Measurements from ENCODE around the gene ABLIM2. TPM values are rescaled to one million over a fixed set of nuclear protein-coding genes. Genes with fewer than 3 reads are reported as not detected.

The ABLIM2 gene
- total and polyA plus RNA-seq, 2 donors (not counting 1 experiment from before 2014, with no cell fraction given) = 3.3 to 79.0 TPM

DNA sequence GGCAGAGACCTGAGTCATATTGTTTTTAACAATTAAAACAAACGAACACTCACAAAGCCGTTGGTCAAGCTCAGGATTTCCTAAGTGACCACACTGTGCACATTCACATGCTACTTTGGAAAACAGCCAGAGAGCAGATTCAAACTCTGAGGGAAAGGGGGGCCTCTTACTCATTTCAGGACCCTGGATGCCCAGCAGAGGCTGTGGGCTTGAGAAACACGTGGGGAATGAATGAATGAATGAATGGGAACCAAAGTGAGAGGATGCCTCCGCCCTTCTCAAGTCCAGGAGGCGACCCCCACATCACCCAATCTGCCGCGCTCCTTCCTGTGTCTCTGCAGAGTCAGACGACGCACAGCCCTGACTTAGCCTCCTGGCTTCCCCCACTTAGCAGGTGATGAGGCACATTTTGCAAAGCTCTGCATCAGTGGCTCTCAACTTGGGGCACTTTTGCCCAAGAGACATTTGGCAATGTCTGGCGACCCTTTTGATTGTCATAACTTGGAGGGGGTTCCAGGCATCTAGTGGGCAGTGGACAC, 76.0 kb downstream of the ABLIM2 start:
- H3K9ac ChIP-seq (ENCODE audit: low read length) = no peak overlapping the region

DNA sequence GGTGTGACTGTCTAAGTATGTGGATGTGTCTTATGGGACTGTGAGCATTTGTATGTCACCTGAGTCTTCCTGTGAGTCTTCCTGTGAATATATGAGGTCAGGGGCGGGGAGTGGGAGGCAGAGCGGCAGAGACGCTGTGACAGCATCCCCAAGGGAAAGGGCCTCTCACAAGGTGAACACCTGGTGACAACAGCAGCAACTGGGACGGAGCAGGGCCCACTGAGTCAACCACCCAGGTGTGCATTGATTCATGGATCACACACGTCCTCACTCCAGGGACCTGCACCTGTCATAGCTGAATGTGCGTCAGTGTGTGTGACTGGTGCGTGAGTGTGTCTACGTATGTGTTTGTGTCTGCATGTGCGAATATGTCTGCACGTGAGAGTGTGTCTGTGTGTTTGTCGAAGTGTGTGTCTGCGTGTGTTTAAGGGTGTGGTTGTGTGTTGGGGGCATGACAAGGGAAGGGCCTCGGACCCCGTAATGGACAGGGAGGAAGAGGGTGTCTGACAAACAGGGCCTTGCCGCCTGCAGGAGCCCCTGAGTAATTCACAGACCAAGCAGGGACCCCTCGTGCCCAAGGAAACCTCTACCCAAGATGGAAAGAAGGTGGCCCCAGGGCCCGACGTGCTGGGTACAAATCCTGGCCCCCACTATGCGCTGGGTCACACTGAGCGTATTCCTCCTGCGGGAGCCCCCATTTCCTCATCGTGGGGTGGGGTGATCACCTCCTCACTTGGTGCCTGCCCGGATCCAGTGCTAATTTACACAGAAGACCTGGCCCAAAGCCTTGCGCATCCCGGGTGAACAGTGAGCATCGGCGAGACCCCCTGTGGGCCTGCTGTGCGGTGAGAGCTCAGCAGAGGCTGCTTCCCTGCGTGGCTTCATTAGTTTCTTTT, 76.7 kb downstream of the ABLIM2 start:
- no peak for ATAC-seq (ENCODE audit: low read depth)
- ChIA-PET POLR2A (no interaction called here), CTCF (no interaction called here)
- 86% methylated on average over 28 of the region's 29 CpGs for WGBS (ENCODE audit: insufficient coverage)
- Mint-ChIP-seq H3K27me3 (peaks cover 6% of the 10 kb centered on the region), H3K27ac (no peak overlapping the region), H3K4me3 (no peak overlapping the region), H3K9me3 (ENCODE audit: insufficient read depth) (no peaks in the 10 kb centered on the region), H3K4me1 (no peaks in the 10 kb centered on the region)
- Histone ChIP-seq H3K27ac (ENCODE audit: low read length in 2 of 2) (no peak overlapping the region), H3K36me3 (replicated peaks in 1 of 2; ENCODE audit: control extremely low read depth in 1 of 2, control insufficient read depth in 1 of 2, extremely low read depth in 1 of 2, insufficient read depth in 2 of 2, low read length in 1 of 2) (no peaks in the 10 kb centered on the region), H3K9me3 (ENCODE audit: control extremely low read depth in 1 of 3, control insufficient read depth in 2 of 3, insufficient read depth in 1 of 3, low read length in 2 of 3) (no peaks in the 10 kb centered on the region), H3K4me2 (replicated peaks; ENCODE audit: low read depth, low read length, poor library complexity, severe bottlenecking) (no peak overlapping the region), H4K20me1 (ENCODE audit: control insufficient read depth, insufficient read depth, low read length, poor library complexity, severe bottlenecking) (no peaks in the 10 kb centered on the region), H3K4me1 (ENCODE audit: control insufficient read depth in 2 of 2, insufficient read depth in 2 of 2, low read length in 2 of 2) (no peaks in the 10 kb centered on the region), H2AFZ (ENCODE audit: insufficient read depth, low read depth, low read length, poor library complexity, severe bottlenecking) (no peak overlapping the region), H3K4me3 (ENCODE audit: control extremely low read depth in 1 of 5, extremely low read depth in 1 of 5, insufficient read depth in 1 of 5, low read depth in 2 of 5, low read length in 4 of 5) (no peak overlapping the region), H3K27me3 (replicated peaks in 1 of 4; ENCODE audit: control extremely low read depth in 1 of 4, control insufficient read depth in 3 of 4, insufficient read depth in 4 of 4, low read length in 3 of 4) (no peaks in the 10 kb centered on the region), H3K79me2 (ENCODE audit: control insufficient read depth, insufficient read depth, low read length) (no peaks in the 10 kb centered on the region), H3K9ac (ENCODE audit: low read length) (no peak overlapping the region)
- DNase-seq = no peak
- no peak for TF ChIP-seq EZH2 (IDR thresholded peaks at IDR 0.05; ENCODE audit: borderline replicate concordance, insufficient read depth, low read depth, low read length, poor library complexity, severe bottlenecking)
- TF ChIP-seq, protein P1, sequence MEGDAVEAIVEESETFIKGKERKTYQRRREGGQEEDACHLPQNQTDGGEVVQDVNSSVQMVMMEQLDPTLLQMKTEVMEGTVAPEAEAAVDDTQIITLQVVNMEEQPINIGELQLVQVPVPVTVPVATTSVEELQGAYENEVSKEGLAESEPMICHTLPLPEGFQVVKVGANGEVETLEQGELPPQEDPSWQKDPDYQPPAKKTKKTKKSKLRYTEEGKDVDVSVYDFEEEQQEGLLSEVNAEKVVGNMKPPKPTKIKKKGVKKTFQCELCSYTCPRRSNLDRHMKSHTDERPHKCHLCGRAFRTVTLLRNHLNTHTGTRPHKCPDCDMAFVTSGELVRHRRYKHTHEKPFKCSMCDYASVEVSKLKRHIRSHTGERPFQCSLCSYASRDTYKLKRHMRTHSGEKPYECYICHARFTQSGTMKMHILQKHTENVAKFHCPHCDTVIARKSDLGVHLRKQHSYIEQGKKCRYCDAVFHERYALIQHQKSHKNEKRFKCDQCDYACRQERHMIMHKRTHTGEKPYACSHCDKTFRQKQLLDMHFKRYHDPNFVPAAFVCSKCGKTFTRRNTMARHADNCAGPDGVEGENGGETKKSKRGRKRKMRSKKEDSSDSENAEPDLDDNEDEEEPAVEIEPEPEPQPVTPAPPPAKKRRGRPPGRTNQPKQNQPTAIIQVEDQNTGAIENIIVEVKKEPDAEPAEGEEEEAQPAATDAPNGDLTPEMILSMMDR (IDR thresholded peaks at IDR 0.05) = no peak
- intact Hi-C loops (cut with micrococcal nuclease) = no loop called here

More for the DNA sequence above, 76.0 kb downstream of the ABLIM2 start:
- H3K36me3 ChIP-seq (replicated peaks in 1 of 2; ENCODE audit: control extremely low read depth in 1 of 2, control insufficient read depth in 1 of 2, extremely low read depth in 1 of 2, insufficient read depth in 2 of 2, low read length in 1 of 2) = no peaks in the 10 kb centered on the region
- POLR2A ChIA-PET = no interaction called here
- H3K9me3 Mint-ChIP-seq (ENCODE audit: insufficient read depth) = no peaks in the 10 kb centered on the region
- DNase-seq (no peak), ATAC-seq (ENCODE audit: low read depth) (no peak)
- CTCF ChIA-PET = no interaction called here
- no peak for TF ChIP-seq EZH2 (IDR thresholded peaks at IDR 0.05; ENCODE audit: borderline replicate concordance, insufficient read depth, low read depth, low read length, poor library complexity, severe bottlenecking)
- TF ChIP-seq, protein P1 (IDR thresholded peaks at IDR 0.05) = no peak
- no peak overlapping the region for H3K4me2 ChIP-seq (replicated peaks; ENCODE audit: low read depth, low read length, poor library complexity, severe bottlenecking)
- H3K79me2 ChIP-seq (ENCODE audit: control insufficient read depth, insufficient read depth, low read length) = no peaks in the 10 kb centered on the region
- no peak overlapping the region for H3K4me3 ChIP-seq (ENCODE audit: control extremely low read depth in 1 of 5, extremely low read depth in 1 of 5, insufficient read depth in 1 of 5, low read depth in 2 of 5, low read length in 4 of 5)
- H3K27me3 ChIP-seq (replicated peaks in 1 of 4; ENCODE audit: control extremely low read depth in 1 of 4, control insufficient read depth in 3 of 4, insufficient read depth in 4 of 4, low read length in 3 of 4) = no peaks in the 10 kb centered on the region
- no peak overlapping the region for H3K27ac ChIP-seq (ENCODE audit: low read length in 2 of 2)
- H3K4me3 Mint-ChIP-seq = no peak overlapping the region
- 54% methylated on average over 8 of the region's 10 CpGs for WGBS (ENCODE audit: insufficient coverage)
- no peak overlapping the region for H2AFZ ChIP-seq (ENCODE audit: insufficient read depth, low read depth, low read length, poor library complexity, severe bottlenecking)
- no peaks in the 10 kb centered on the region for H3K4me1 ChIP-seq (ENCODE audit: control insufficient read depth in 2 of 2, insufficient read depth in 2 of 2, low read length in 2 of 2)
- H3K27ac Mint-ChIP-seq = no peak overlapping the region
- intact Hi-C loops (cut with micrococcal nuclease) = no loop called here
- H3K9me3 ChIP-seq (ENCODE audit: control extremely low read depth in 1 of 3, control insufficient read depth in 2 of 3, insufficient read depth in 1 of 3, low read length in 2 of 3) = no peaks in the 10 kb centered on the region
- no peaks in the 10 kb centered on the region for H3K4me1 Mint-ChIP-seq
- no peaks in the 10 kb centered on the region for H4K20me1 ChIP-seq (ENCODE audit: control insufficient read depth, insufficient read depth, low read length, poor library complexity, severe bottlenecking)
- peaks cover 6% of the 10 kb centered on the region for H3K27me3 Mint-ChIP-seq
